GM10248 (cell line): ENCODE measurements around the gene KIAA1549.

Source experiments
- CTCF ChIA-PET: fragments of 300-600 bp; sonication (Branson Sonifier 250); formaldehyde crosslinking; extraction: SDS; loops from one replicate; lab custom pipeline; 2021; ENCODE audit warnings: antibody characterized with exemption; lab: Yijun Ruan, JAX
- POLR2A ChIA-PET: fragments of 350-650 bp; sonication (Branson Sonifier 250); formaldehyde crosslinking; extraction: SDS; loops from one replicate; lab custom pipeline; 2020; ENCODE audit warnings: antibody characterized with exemption; lab: Yijun Ruan, JAX
- DNase-seq: peaks from one replicate; pipeline ENCODE4 v3.0.0; 2012; ENCODE audit errors: extremely low spot score
- CTCF ChIP-seq: IDR thresholded peaks from 2 replicates; pipeline ENCODE4 v1.5.1; 2012; ENCODE audit warnings: mild to moderate bottlenecking, low read depth; ENCODE audit errors: extremely low read depth, missing control alignments, control extremely low read depth

The KIAA1549 gene

GRCh38 chr7:138838166-138838565, 143.0 kb downstream of the KIAA1549 start:
- ChIA-PET CTCF (no interaction called here), POLR2A (no interaction called here)
- no peak for TF ChIP-seq CTCF
- no peak for DNase-seq

GRCh38 chr7:138837627-138838026, 143.6 kb downstream of the KIAA1549 start:
- POLR2A ChIA-PET: no interaction called here
- DNase-seq: no peak
- CTCF ChIA-PET: no interaction called here
- no peak for TF ChIP-seq CTCF

GRCh38 chr7:138835087-138835486, 146.1 kb downstream of the KIAA1549 start:
- TF ChIP-seq CTCF: no peak
- no peak for DNase-seq
- CTCF ChIA-PET: no interaction called here
- POLR2A ChIA-PET: no interaction called here

GRCh38 chr7:138834583-138834982, 146.6 kb downstream of the KIAA1549 start:
- DNase-seq: no peak
- TF ChIP-seq CTCF: no peak
- ChIA-PET POLR2A (no interaction called here), CTCF (no interaction called here)

GRCh38 chr7:138833596-138833995, 147.6 kb downstream of the KIAA1549 start:
- ChIA-PET CTCF (no interaction called here), POLR2A (no interaction called here)
- no peak for DNase-seq

GRCh38 chr7:138832966-138833365, 148.2 kb downstream of the KIAA1549 start:
- POLR2A ChIA-PET: no interaction called here
- CTCF ChIA-PET: no interaction called here

More at GRCh38 chr7:138833596-138833995, 147.6 kb downstream of the KIAA1549 start:
- TF ChIP-seq CTCF: no peak

More at GRCh38 chr7:138832966-138833365, 148.2 kb downstream of the KIAA1549 start:
- DNase-seq: no peak
- TF ChIP-seq CTCF: no peak
